Measurements from ENCODE around the gene PPP2R5C.

Gene PPP2R5C

DNA sequence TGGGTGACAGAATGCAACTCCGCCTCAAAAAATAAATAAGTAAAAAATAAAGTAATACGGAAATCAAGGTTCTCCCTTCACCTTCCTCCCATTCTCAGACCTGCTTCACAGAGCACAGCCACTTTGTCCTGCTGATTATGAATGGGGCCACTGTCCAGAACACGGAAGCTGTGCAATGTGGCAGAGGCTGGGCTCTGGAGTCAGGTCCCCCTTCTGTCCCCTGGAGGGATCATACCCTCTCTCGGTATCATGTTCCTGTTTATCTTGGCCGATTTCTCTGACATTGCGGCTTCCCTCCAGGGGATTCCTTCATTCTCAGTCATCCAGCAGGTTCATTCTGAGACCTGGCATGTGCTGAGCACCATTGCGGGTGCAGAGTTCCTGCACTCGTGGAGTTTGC lies 11.3 kb downstream of the PPP2R5C start (continued):
- no peak for TF ChIP-seq ZNF513 (tag by site-specific recombination; IDR thresholded peaks at IDR 0.05)
- TF ChIP-seq ZNF600 (tag by site-specific recombination; IDR thresholded peaks at IDR 0.05) = peak; percentile 85
- peak; percentile 50; the same call in 1 of the 2 replicates for TF ChIP-seq ZNF423 (tag by site-specific recombination; IDR thresholded peaks at IDR 0.05)
- no peak for TF ChIP-seq ZNF138 (tag by site-specific recombination; IDR thresholded peaks at IDR 0.05; ENCODE audit: borderline replicate concordance)

GRCh38 chr14:101773378-101773777 lies 11.9 kb downstream of the PPP2R5C start:
- ChIA-PET CTCF (no interaction called here), POLR2A (no interaction called here)
- H3K4me3 ChIP-seq (ENCODE audit: low read depth, low read length) = no peak overlapping the region
- no peak overlapping the region for H3K27ac ChIP-seq (ENCODE audit: extremely low read depth, low read depth, low read length)
- TF ChIP-seq ZNF121 (tag by site-specific recombination; IDR thresholded peaks at IDR 0.05) (peak; percentile 60; the same call in 1 of the 2 replicates), GLIS1 (tag by site-specific recombination; IDR thresholded peaks at IDR 0.05) (no peak)
- H3K36me3 ChIP-seq (ENCODE audit: control insufficient read depth in 2 of 2, insufficient read depth in 1 of 2, low read length in 2 of 2) = no peaks in the 10 kb centered on the region
- no peaks in the 10 kb centered on the region for H3K9me3 ChIP-seq (ENCODE audit: control insufficient read depth, insufficient read depth, low read depth, low read length)
- peaks cover 13% of the 10 kb centered on the region for H3K4me1 ChIP-seq (ENCODE audit: control insufficient read depth, insufficient read depth, low read length)

GRCh38 chr14:101774006-101774795 lies 12.7 kb downstream of the PPP2R5C start:
- Histone ChIP-seq H3K36me3 (ENCODE audit: control insufficient read depth in 2 of 2, insufficient read depth in 1 of 2, low read length in 2 of 2) (no peaks in the 10 kb centered on the region), H3K9me3 (ENCODE audit: control insufficient read depth, insufficient read depth, low read depth, low read length) (no peaks in the 10 kb centered on the region), H3K4me1 (ENCODE audit: control insufficient read depth, insufficient read depth, low read length) (peaks cover 13% of the 10 kb centered on the region), H3K27ac (ENCODE audit: extremely low read depth, low read depth, low read length) (no peak overlapping the region), H3K4me3 (ENCODE audit: low read depth, low read length) (no peak overlapping the region)
- TF ChIP-seq ZNF707 (tag by site-specific recombination; IDR thresholded peaks at IDR 0.05) = no peak
- no peak for TF ChIP-seq ZNF132 (tag by site-specific recombination; IDR thresholded peaks at IDR 0.05; ENCODE audit: borderline replicate concordance)
- ChIA-PET POLR2A (no interaction called here), CTCF (no interaction called here)

DNA sequence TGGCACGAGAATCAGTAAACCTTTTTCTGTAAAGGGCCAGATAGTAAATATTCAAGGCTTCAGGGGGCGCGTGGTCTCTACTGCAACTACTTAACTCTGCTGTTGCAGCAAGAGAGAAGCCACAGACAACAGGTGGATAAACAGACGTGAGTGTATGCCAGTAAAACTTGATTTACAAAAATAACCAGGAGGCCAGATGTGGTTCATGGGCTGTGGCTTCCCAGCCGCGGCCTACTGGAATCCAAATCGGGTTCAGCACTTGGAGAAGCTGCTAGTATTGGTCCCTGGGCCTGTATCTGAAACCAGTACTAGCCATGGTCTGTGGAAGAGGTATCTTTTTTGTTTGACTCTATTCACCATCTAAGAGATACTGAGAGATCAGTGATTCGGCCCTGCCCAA lies 13.3 kb downstream of the PPP2R5C start:
- Histone ChIP-seq H3K9me3 (ENCODE audit: control insufficient read depth, insufficient read depth, low read depth, low read length) (no peaks in the 10 kb centered on the region), H3K36me3 (ENCODE audit: control insufficient read depth in 2 of 2, insufficient read depth in 1 of 2, low read length in 2 of 2) (no peaks in the 10 kb centered on the region), H3K27ac (ENCODE audit: extremely low read depth, low read depth, low read length) (no peak overlapping the region), H3K4me1 (ENCODE audit: control insufficient read depth, insufficient read depth, low read length) (peaks cover 13% of the 10 kb centered on the region), H3K4me3 (ENCODE audit: low read depth, low read length) (no peak overlapping the region)
- CTCF ChIA-PET = no interaction called here
- POLR2A ChIA-PET = no interaction called here
- no peak for TF ChIP-seq ZNF324 (tag by site-specific recombination; IDR thresholded peaks at IDR 0.05)
- peak; percentile 81 for TF ChIP-seq SCRT2 (tag by site-specific recombination; IDR thresholded peaks at IDR 0.05)

DNA sequence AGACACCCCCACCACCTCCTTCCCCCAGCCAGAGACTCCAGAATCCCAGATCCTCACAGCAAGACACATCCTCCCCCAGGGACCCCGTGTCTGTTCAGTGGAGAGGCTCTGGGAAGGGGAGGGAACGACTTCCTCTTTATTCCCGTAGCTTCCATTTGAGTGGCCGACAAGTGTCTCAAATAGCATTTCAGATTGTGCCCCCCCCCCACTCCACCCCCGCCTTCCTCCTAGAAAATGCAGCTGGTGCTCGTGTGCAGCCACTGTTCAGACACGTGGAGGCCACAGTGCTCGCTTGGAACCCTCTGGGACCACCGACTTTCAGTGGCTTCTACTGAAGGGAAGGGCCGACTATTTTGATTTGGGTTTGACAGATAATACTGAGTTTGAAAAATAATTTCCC lies 14.3 kb downstream of the PPP2R5C start:
- Histone ChIP-seq H3K4me3 (ENCODE audit: low read depth, low read length) (no peak overlapping the region), H3K9me3 (ENCODE audit: control insufficient read depth, insufficient read depth, low read depth, low read length) (no peaks in the 10 kb centered on the region), H3K4me1 (ENCODE audit: control insufficient read depth, insufficient read depth, low read length) (peaks cover 11% of the 10 kb centered on the region), H3K27ac (ENCODE audit: extremely low read depth, low read depth, low read length) (no peak overlapping the region), H3K36me3 (ENCODE audit: control insufficient read depth in 2 of 2, insufficient read depth in 1 of 2, low read length in 2 of 2) (no peaks in the 10 kb centered on the region)
- ChIA-PET CTCF (no interaction called here), POLR2A (no interaction called here)
- TF ChIP-seq, protein P1, sequence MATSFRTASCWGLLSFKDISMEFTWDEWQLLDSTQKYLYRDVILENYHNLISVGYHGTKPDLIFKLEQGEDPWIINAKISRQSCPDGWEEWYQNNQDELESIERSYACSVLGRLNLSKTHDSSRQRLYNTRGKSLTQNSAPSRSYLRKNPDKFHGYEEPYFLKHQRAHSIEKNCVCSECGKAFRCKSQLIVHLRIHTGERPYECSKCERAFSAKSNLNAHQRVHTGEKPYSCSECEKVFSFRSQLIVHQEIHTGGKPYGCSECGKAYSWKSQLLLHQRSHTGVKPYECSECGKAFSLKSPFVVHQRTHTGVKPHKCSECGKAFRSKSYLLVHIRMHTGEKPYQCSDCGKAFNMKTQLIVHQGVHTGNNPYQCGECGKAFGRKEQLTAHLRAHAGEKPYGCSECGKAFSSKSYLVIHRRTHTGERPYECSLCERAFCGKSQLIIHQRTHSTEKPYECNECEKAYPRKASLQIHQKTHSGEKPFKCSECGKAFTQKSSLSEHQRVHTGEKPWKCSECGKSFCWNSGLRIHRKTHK (tag by site-specific recombination; IDR thresholded peaks at IDR 0.05) = no peak
- TF ChIP-seq ZNF747 (tag by site-specific recombination; IDR thresholded peaks at IDR 0.05) (no peak), ZNF292 (tag by site-specific recombination; IDR thresholded peaks at IDR 0.05; ENCODE audit: borderline replicate concordance, low read depth) (no peak), RBAK (tag by site-specific recombination; IDR thresholded peaks at IDR 0.05) (no peak), ZNF202 (tag by site-specific recombination; IDR thresholded peaks at IDR 0.05; ENCODE audit: borderline replicate concordance) (no peak), ZBTB20 (tag by site-specific recombination; IDR thresholded peaks at IDR 0.05) (no peak), ZNF658 (tag by site-specific recombination; IDR thresholded peaks at IDR 0.05) (no peak), ZNF600 (tag by site-specific recombination; IDR thresholded peaks at IDR 0.05) (no peak), YY1 (tag by site-specific recombination; IDR thresholded peaks at IDR 0.05) (no peak)
- TF ChIP-seq, protein P2, sequence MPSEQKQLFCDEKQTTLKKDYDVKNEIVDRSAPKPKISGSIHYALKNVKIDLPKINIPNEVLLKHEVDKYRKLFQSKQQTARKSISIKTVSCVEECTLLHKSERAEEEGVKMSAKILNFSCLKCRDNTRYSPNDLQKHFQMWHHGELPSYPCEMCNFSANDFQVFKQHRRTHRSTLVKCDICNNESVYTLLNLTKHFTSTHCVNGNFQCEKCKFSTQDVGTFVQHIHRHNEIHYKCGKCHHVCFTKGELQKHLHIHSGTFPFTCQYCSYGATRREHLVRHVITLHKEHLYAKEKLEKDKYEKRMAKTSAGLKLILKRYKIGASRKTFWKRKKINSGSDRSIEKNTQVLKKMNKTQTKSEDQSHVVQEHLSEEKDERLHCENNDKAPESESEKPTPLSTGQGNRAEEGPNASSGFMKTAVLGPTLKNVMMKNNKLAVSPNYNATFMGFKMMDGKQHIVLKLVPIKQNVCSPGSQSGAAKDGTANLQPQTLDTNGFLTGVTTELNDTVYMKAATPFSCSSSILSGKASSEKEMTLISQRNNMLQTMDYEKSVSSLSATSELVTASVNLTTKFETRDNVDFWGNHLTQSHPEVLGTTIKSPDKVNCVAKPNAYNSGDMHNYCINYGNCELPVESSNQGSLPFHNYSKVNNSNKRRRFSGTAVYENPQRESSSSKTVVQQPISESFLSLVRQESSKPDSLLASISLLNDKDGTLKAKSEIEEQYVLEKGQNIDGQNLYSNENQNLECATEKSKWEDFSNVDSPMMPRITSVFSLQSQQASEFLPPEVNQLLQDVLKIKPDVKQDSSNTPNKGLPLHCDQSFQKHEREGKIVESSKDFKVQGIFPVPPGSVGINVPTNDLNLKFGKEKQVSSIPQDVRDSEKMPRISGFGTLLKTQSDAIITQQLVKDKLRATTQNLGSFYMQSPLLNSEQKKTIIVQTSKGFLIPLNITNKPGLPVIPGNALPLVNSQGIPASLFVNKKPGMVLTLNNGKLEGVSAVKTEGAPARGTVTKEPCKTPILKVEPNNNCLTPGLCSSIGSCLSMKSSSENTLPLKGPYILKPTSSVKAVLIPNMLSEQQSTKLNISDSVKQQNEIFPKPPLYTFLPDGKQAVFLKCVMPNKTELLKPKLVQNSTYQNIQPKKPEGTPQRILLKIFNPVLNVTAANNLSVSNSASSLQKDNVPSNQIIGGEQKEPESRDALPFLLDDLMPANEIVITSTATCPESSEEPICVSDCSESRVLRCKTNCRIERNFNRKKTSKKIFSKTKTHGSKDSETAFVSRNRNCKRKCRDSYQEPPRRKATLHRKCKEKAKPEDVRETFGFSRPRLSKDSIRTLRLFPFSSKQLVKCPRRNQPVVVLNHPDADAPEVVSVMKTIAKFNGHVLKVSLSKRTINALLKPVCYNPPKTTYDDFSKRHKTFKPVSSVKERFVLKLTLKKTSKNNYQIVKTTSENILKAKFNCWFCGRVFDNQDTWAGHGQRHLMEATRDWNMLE (tag by site-specific recombination; conservative IDR thresholded peaks at IDR 0.05; ENCODE audit: low read depth) = no peak

All from HEK293 (cell line).